Nephron progenitor cell (in vitro differentiated cells): ENCODE measurements around the gene AMPH.
"Not testable (repeated sequence)": the region's sequence is repeated elsewhere in the genome, so short reads cannot be mapped to it uniquely, and the experiment has no call there.

Experiments used
- DNase-seq: peaks from one replicate; pipeline ENCODE4 v3.0.0; 2021
- H3K27ac Mint-ChIP-seq: 2 replicates; pipeline ENCODE4 v1.8.0; 2021; ENCODE audit warnings: mild to moderate bottlenecking, moderate library complexity, mixed read lengths
- H3K27me3 Mint-ChIP-seq: 2 replicates; pipeline ENCODE4 v1.8.0; 2021; ENCODE audit warnings: mild to moderate bottlenecking, low read depth, mixed read lengths; ENCODE audit not compliant: poor library complexity
- H3K36me3 Mint-ChIP-seq: 2 replicates; pipeline ENCODE4 v1.8.0; 2021; ENCODE audit warnings: low read depth, mixed read lengths
- H3K4me1 Mint-ChIP-seq: 2 replicates; pipeline ENCODE4 v1.8.0; 2021; ENCODE audit warnings: mixed read lengths
- H3K4me3 Mint-ChIP-seq: 2 replicates; pipeline ENCODE4 v1.8.0; 2021; ENCODE audit warnings: mild to moderate bottlenecking, moderate library complexity, mixed read lengths
- H3K9me3 Mint-ChIP-seq: 2 replicates; pipeline ENCODE4 v1.8.0; 2021; ENCODE audit warnings: mild to moderate bottlenecking, moderate library complexity, mixed read lengths
- TF ChIP-seq, protein P1 (sequence below): fragments of 200-600 bp; sonication (generic); IDR thresholded peaks from 2 replicates; pipeline ENCODE4 v1.5.0; 2021; ENCODE audit warnings: antibody characterized with exemption

The AMPH gene

GRCh38 chr7:38413784-38414183 is 217.4 kb downstream of the AMPH start:
- Mint-ChIP-seq H3K4me3 (no peak overlapping the region), H3K9me3 (no peaks in the 10 kb centered on the region), H3K4me1 (no peaks in the 10 kb centered on the region), H3K27me3 (no peaks in the 10 kb centered on the region), H3K27ac (no peak overlapping the region), H3K36me3 (no peaks in the 10 kb centered on the region)
- TF ChIP-seq, protein P1, sequence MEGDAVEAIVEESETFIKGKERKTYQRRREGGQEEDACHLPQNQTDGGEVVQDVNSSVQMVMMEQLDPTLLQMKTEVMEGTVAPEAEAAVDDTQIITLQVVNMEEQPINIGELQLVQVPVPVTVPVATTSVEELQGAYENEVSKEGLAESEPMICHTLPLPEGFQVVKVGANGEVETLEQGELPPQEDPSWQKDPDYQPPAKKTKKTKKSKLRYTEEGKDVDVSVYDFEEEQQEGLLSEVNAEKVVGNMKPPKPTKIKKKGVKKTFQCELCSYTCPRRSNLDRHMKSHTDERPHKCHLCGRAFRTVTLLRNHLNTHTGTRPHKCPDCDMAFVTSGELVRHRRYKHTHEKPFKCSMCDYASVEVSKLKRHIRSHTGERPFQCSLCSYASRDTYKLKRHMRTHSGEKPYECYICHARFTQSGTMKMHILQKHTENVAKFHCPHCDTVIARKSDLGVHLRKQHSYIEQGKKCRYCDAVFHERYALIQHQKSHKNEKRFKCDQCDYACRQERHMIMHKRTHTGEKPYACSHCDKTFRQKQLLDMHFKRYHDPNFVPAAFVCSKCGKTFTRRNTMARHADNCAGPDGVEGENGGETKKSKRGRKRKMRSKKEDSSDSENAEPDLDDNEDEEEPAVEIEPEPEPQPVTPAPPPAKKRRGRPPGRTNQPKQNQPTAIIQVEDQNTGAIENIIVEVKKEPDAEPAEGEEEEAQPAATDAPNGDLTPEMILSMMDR, result no peak
- DNase-seq, result no peak

- Mint-ChIP-seq H3K27me3 (no peaks in the 10 kb centered on the region), H3K9me3 (no peaks in the 10 kb centered on the region), H3K4me1 (no peaks in the 10 kb centered on the region), H3K36me3 (no peaks in the 10 kb centered on the region), H3K4me3 (no peak overlapping the region), H3K27ac (no peak overlapping the region)
- TF ChIP-seq, protein P1, result no peak
- DNase-seq, result no peak
Observed at GRCh38 chr7:38411404-38411803, 219.8 kb downstream of the AMPH start.

GRCh38 chr7:38410056-38410455 is 221.1 kb downstream of the AMPH start:
- no peak for DNase-seq
- no peak overlapping the region for H3K4me3 Mint-ChIP-seq
- H3K27me3 Mint-ChIP-seq, result no peaks in the 10 kb centered on the region
- peaks cover 4% of the 10 kb centered on the region for H3K9me3 Mint-ChIP-seq
- no peaks in the 10 kb centered on the region for H3K36me3 Mint-ChIP-seq
- no peak overlapping the region for H3K27ac Mint-ChIP-seq
- TF ChIP-seq, protein P1, result no peak
- no peaks in the 10 kb centered on the region for H3K4me1 Mint-ChIP-seq

DNA sequence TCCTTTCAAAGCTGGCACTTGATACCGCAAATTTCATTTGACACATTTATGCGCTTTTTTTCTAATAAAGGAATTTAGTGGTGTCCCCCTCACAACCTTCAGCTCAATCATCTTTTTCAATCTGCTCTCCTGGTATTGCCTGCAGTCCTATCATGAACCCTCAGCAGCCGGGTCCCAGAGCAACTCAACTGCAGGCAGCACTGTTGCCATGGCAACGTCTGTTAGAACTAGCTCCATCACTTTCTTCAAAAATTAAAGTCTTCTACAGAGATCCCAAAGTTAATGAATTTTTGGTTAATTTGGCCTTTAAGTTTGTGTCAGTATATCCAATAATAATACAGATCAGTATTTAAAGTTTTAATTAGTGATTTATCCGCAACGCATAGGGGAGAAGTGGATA is 221.6 kb downstream of the AMPH start:
- H3K27me3 Mint-ChIP-seq, result no peaks in the 10 kb centered on the region
- TF ChIP-seq, protein P1, result no peak
- H3K36me3 Mint-ChIP-seq, result peaks cover 1% of the 10 kb centered on the region
- H3K9me3 Mint-ChIP-seq, result peaks cover 9% of the 10 kb centered on the region
- no peak overlapping the region for H3K4me3 Mint-ChIP-seq
- no peak overlapping the region for H3K27ac Mint-ChIP-seq
- H3K4me1 Mint-ChIP-seq, result no peaks in the 10 kb centered on the region
- DNase-seq, result no peak

DNA sequence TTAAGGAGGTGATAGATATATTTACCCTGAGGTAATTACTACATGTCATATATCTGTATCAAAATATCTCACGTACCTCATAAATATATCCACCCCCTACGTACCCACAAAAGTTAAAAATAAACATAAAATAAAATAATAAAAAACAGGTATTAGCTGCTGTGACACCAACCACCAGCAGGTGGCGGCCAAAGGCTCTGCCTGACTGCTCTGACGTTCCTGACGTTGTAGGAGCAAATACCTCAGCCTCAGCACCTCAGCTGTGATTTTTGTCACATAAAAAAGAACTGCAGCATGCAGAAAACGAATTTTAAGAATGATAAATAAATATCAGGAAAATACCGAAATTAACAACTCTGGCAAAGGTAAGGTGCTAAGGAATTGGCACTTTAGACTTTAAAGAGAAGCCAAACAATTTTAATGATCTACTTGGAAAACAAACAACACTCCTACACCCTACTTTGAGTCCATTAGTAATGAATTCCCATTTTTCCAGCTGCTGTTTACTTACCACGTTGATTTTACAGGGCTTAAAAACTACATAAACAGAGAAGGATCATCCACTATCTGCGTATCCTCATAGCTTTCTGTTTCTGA is 232.3 kb downstream of the AMPH start:
- Mint-ChIP-seq H3K4me3 (no peak overlapping the region), H3K9me3 (peaks cover 21% of the 10 kb centered on the region), H3K27ac (no peak overlapping the region), H3K4me1 (no peaks in the 10 kb centered on the region), H3K27me3 (no peaks in the 10 kb centered on the region), H3K36me3 (peaks cover 5% of the 10 kb centered on the region)
- TF ChIP-seq, protein P1, result peak; percentile 91
- peak; percentile 67 for DNase-seq

DNA sequence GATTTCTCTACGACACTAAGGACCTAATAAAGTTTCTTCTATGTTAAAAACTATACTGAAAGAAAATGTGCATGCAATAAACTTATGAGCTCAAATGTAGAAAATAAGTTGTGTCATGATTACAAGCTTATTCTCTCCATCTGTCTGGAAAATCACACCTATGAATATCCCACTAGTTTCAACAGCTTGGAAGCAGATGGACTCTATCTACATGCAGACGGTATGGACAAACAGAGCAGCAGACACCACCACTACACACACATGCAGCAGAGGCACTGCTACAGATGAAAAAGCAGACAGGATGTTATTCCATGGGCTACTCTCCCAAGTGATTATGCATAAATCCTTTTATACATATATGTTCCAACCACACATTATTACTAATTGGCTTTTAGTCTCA is 234.3 kb downstream of the AMPH start:
- H3K27me3 Mint-ChIP-seq, result no peaks in the 10 kb centered on the region
- H3K9me3 Mint-ChIP-seq, result peaks cover 13% of the 10 kb centered on the region
- DNase-seq, result no peak
- H3K4me3 Mint-ChIP-seq, result no peak overlapping the region
- TF ChIP-seq, protein P1, result no peak
- no peak overlapping the region for H3K27ac Mint-ChIP-seq
- H3K4me1 Mint-ChIP-seq, result no peaks in the 10 kb centered on the region
- H3K36me3 Mint-ChIP-seq, result peaks cover 5% of the 10 kb centered on the region

DNA sequence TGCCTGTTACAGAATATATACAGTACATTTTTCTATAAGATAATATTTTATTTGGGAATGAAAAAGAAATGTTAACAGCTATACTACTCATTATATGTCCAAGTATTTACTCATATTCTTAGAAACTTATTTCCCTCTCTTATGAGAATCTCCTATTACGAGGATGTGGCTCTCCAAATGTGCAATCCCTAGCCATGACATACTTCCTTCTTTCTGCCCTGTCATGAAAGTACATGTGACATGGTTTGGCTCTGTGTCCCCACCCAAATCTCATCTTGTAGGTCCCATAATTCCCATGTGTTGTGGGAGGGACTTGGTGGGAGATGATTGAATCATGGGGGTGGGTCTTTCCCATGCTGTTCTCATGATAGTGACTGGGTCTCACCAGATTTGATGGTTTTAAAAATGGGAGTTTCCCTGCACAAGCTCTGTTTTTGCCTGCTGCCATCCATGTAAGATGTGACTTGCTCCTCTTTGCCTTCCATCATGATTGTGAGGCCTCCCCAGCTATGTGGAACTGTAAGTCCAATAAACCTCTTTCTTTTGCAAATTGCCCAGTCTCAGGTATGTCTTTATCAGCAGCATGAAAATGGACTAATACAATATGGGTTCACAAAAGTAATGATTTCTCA is 235.1 kb downstream of the AMPH start:
- not testable (repeated sequence) for H3K36me3 Mint-ChIP-seq, H3K4me1 Mint-ChIP-seq, H3K4me3 Mint-ChIP-seq, H3K27ac Mint-ChIP-seq, DNase-seq, H3K27me3 Mint-ChIP-seq
- H3K9me3 Mint-ChIP-seq, result peaks cover 13% of the 10 kb centered on the region
